Chondrocyte (in vitro differentiated cells): Measurements from ENCODE around the gene SYT7. TPM values are rescaled to one million over a fixed set of nuclear protein-coding genes. Genes with fewer than 3 reads are reported as not detected.

Source experiments
- DNase-seq: peaks from one replicate; pipeline ENCODE4 v3.0.0; 2021; ENCODE audit warnings: mixed read lengths, low spot score
- H3K27ac Mint-ChIP-seq: one replicate; pipeline ENCODE4 v1.8.0; 2021; ENCODE audit warnings: mild to moderate bottlenecking, moderate library complexity, mixed read lengths; ENCODE audit not compliant: unreplicated experiment
- H3K27me3 Mint-ChIP-seq: 2 replicates; pipeline ENCODE4 v1.8.0; 2021; ENCODE audit warnings: low read depth, mixed read lengths
- H3K36me3 Mint-ChIP-seq: 2 replicates; pipeline ENCODE4 v1.8.0; 2021; ENCODE audit warnings: low read depth, mixed read lengths
- H3K4me1 Mint-ChIP-seq: 2 replicates; pipeline ENCODE4 v1.8.0; 2021; ENCODE audit warnings: low read depth, mild to moderate bottlenecking, mixed read lengths
- H3K4me3 Mint-ChIP-seq: one replicate; pipeline ENCODE4 v1.8.0; 2021; ENCODE audit warnings: mild to moderate bottlenecking, moderate library complexity, mixed read lengths; ENCODE audit not compliant: unreplicated experiment
- H3K9me3 Mint-ChIP-seq: 2 replicates; pipeline ENCODE4 v1.8.0; 2021; ENCODE audit warnings: low read depth, mixed read lengths
- CTCF ChIP-seq: fragments of 200-600 bp; sonication (generic); IDR thresholded peaks from 2 replicates; pipeline ENCODE4 v1.5.0; 2021; ENCODE audit warnings: antibody characterized with exemption, mild to moderate bottlenecking, moderate library complexity
- total RNA-seq: library from RNA; stranded (reverse); gene quantifications from 3 replicates; pipeline ENCODE4 v1.2.1, GENCODE V29; 2021

Gene SYT7
- total RNA-seq, 1 donor from 2014 or later = 1.5 TPM

DNA sequence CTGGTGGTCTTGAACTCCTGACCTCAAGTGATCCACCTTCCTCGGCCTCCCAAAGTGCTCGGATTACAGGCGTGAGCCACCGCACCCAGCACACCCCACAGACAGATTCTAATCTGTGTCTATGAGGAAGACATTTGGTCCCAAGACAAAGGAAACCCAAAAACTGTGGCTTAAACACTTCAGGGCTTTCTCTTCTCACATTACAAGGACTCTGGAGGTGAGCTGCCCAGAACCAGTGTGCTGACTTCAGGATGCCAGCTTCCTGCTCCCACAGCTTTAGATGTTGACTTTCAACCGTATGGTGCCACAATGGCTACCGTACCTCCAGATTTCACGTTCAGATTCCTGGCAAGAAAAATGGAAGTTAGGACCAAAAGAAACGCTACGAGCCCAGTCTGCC lies 32.2 kb upstream of the SYT7 start:
- no peak for DNase-seq
- Mint-ChIP-seq H3K36me3 (no peaks in the 10 kb centered on the region), H3K27ac (no peak overlapping the region), H3K4me3 (no peak overlapping the region), H3K4me1 (peaks cover 44% of the 10 kb centered on the region), H3K9me3 (peaks cover 5% of the 10 kb centered on the region), H3K27me3 (peaks cover 11% of the 10 kb centered on the region)
- no peak for TF ChIP-seq CTCF

GRCh38 chr11:61611309-61611708 lies 30.4 kb upstream of the SYT7 start:
- Mint-ChIP-seq H3K9me3 (peaks cover 5% of the 10 kb centered on the region), H3K27me3 (peaks cover 14% of the 10 kb centered on the region), H3K4me3 (no peak overlapping the region), H3K36me3 (no peaks in the 10 kb centered on the region), H3K27ac (no peak overlapping the region), H3K4me1 (peaks cover 30% of the 10 kb centered on the region)
- no peak for TF ChIP-seq CTCF
- DNase-seq = no peak

DNA sequence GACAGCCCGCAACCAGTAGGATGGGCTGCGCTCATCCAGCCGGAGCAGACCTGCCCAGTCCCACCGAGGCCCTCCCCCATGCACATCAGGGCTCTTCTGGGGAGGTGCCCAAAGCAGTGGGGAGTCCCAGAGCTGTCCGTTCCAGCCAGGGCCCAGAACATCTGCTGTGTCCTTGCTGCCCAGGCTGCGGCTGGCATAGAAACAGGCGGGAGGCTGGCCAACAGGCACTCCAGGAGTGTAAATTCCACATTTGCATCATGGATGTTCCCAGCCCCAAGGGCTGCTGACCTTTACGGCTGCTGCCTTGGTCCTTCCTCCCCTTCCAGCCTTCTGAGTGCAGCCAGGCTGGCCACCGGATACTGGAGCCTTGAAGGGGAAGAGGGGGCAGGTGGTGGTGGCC lies 30.0 kb upstream of the SYT7 start:
- no peaks in the 10 kb centered on the region for H3K36me3 Mint-ChIP-seq
- H3K4me1 Mint-ChIP-seq = peaks cover 26% of the 10 kb centered on the region
- no peak for TF ChIP-seq CTCF
- peaks cover 5% of the 10 kb centered on the region for H3K9me3 Mint-ChIP-seq
- H3K4me3 Mint-ChIP-seq = no peak overlapping the region
- DNase-seq = no peak
- no peak overlapping the region for H3K27ac Mint-ChIP-seq
- H3K27me3 Mint-ChIP-seq = peaks cover 18% of the 10 kb centered on the region

GRCh38 chr11:61609980-61610366 lies 29.1 kb upstream of the SYT7 start:
- no peak for DNase-seq
- no peak overlapping the region for H3K27ac Mint-ChIP-seq
- H3K9me3 Mint-ChIP-seq = peaks cover 5% of the 10 kb centered on the region
- H3K4me1 Mint-ChIP-seq = peaks cover 25% of the 10 kb centered on the region
- peak; percentile 54 for TF ChIP-seq CTCF
- H3K4me3 Mint-ChIP-seq = no peak overlapping the region
- H3K27me3 Mint-ChIP-seq = peaks cover 22% of the 10 kb centered on the region
- no peaks in the 10 kb centered on the region for H3K36me3 Mint-ChIP-seq

- no peak overlapping the region for H3K4me3 Mint-ChIP-seq
- peaks cover 20% of the 10 kb centered on the region for H3K4me1 Mint-ChIP-seq
- no peaks in the 10 kb centered on the region for H3K36me3 Mint-ChIP-seq
- no peak for DNase-seq
- no peak for TF ChIP-seq CTCF
- peaks cover 5% of the 10 kb centered on the region for H3K9me3 Mint-ChIP-seq
- H3K27me3 Mint-ChIP-seq = peaks cover 22% of the 10 kb centered on the region
- no peak overlapping the region for H3K27ac Mint-ChIP-seq
These were observed 28.4 kb upstream of the SYT7 start for GRCh38 chr11:61609000-61609979.
